ENCODE data around the gene LHFPL2. TPM values are rescaled to one million over a fixed set of nuclear protein-coding genes. Genes with fewer than 3 reads are reported as not detected.
"Not testable (repeated sequence)": the region's sequence is repeated elsewhere in the genome, so short reads cannot be mapped to it uniquely, and the experiment has no call there.

Gene LHFPL2
- total RNA-seq, 4 donors from 2014 or later = 10.3 to 11.6 (median 10.8) TPM

GRCh38 chr5:78675956-78676730, 27.6 kb upstream of the LHFPL2 start:
- DNase-seq (ENCODE audit: low spot score in 2 of 2) = no peak
- Histone ChIP-seq H3K27ac (no peak overlapping the region), H3K9me3 (no peaks in the 10 kb centered on the region), H3K4me1 (peaks cover 20% of the 10 kb centered on the region), H3K4me3 (no peak overlapping the region), H3K27me3 (no peaks in the 10 kb centered on the region), H3K36me3 (no peaks in the 10 kb centered on the region)
- 75% methylated on average over 6 of the region's 6 CpGs for WGBS
- TF ChIP-seq EP300 (IDR thresholded peaks at IDR 0.05) = no peak
- no peak for TF ChIP-seq POLR2A (IDR thresholded peaks at IDR 0.05)
- no peak for TF ChIP-seq CTCF (IDR thresholded peaks at IDR 0.05)
- TF ChIP-seq POLR2AphosphoS5 (IDR thresholded peaks at IDR 0.05) = no peak

- not testable (repeated sequence) for H3K4me3 ChIP-seq; H3K27ac ChIP-seq; H3K36me3 ChIP-seq; H3K27me3 ChIP-seq; H3K9me3 ChIP-seq; DNase-seq (ENCODE audit: low spot score in 2 of 2)
- H3K4me1 ChIP-seq = peaks cover 16% of the 10 kb centered on the region
These were observed 25.3 kb upstream of the LHFPL2 start for GRCh38 chr5:78673827-78674226.

GRCh38 chr5:78672154-78672553, 23.6 kb upstream of the LHFPL2 start:
- 94% methylated on average over 2 of the region's 2 CpGs for WGBS
- no peak overlapping the region for H3K4me3 ChIP-seq
- no peaks in the 10 kb centered on the region for H3K9me3 ChIP-seq
- H3K27ac ChIP-seq = no peak overlapping the region
- H3K4me1 ChIP-seq = peaks cover 4% of the 10 kb centered on the region
- no peaks in the 10 kb centered on the region for H3K36me3 ChIP-seq
- no peaks in the 10 kb centered on the region for H3K27me3 ChIP-seq
- no peak for DNase-seq (ENCODE audit: low spot score in 2 of 2)
- no peak for TF ChIP-seq POLR2A (IDR thresholded peaks at IDR 0.05)
- TF ChIP-seq EP300 (IDR thresholded peaks at IDR 0.05) = no peak
- no peak for TF ChIP-seq POLR2AphosphoS5 (IDR thresholded peaks at IDR 0.05)
- no peak for TF ChIP-seq CTCF (IDR thresholded peaks at IDR 0.05)

- peaks cover 4% of the 10 kb centered on the region for H3K4me1 ChIP-seq
- no peak for TF ChIP-seq POLR2A (IDR thresholded peaks at IDR 0.05)
- TF ChIP-seq EP300 (IDR thresholded peaks at IDR 0.05) = no peak
- no peak for TF ChIP-seq POLR2AphosphoS5 (IDR thresholded peaks at IDR 0.05)
- TF ChIP-seq CTCF (IDR thresholded peaks at IDR 0.05) = no peak
- no peak overlapping the region for H3K4me3 ChIP-seq
- H3K27ac ChIP-seq = no peak overlapping the region
- DNase-seq (ENCODE audit: low spot score in 2 of 2) = no peak
- no peaks in the 10 kb centered on the region for H3K9me3 ChIP-seq
- WGBS = 24% methylated on average over 4 of the region's 4 CpGs
- H3K27me3 ChIP-seq = no peaks in the 10 kb centered on the region
- H3K36me3 ChIP-seq = no peaks in the 10 kb centered on the region
These were observed 23.0 kb upstream of the LHFPL2 start for GRCh38 chr5:78671609-78672008.

GRCh38 chr5:78670701-78671269, 22.2 kb upstream of the LHFPL2 start:
- Histone ChIP-seq H3K4me1 (peaks cover 4% of the 10 kb centered on the region), H3K27ac (no peak overlapping the region), H3K4me3 (no peak overlapping the region), H3K27me3 (no peaks in the 10 kb centered on the region), H3K36me3 (no peaks in the 10 kb centered on the region), H3K9me3 (no peaks in the 10 kb centered on the region)
- WGBS = 82% methylated on average over 2 of the region's 2 CpGs
- TF ChIP-seq CTCF (IDR thresholded peaks at IDR 0.05) = no peak
- TF ChIP-seq POLR2AphosphoS5 (IDR thresholded peaks at IDR 0.05) = no peak
- no peak for TF ChIP-seq POLR2A (IDR thresholded peaks at IDR 0.05)
- TF ChIP-seq EP300 (IDR thresholded peaks at IDR 0.05) = no peak
- DNase-seq (ENCODE audit: low spot score in 2 of 2) = no peak

Data from suprapubic skin (tissue), 4 donors.